Sigmoid colon (tissue), 7 donors: Measurements from ENCODE around the gene CFAP46. TPM values are rescaled to one million over a fixed set of nuclear protein-coding genes. Genes with fewer than 3 reads are reported as not detected.

ENCODE experiments used
- DNase-seq: peaks from one replicate; pipeline ENCODE4 v3.0.0-alpha.2; 2019
- H3K27ac ChIP-seq, 4 donors: fragments of 200-600 bp; sonication (generic); one replicate each; pipeline ENCODE4 v1.5.1; 2016 to 2019; ENCODE audit warnings: mild to moderate bottlenecking in 1 of 4
- H3K27me3 ChIP-seq, 3 donors: fragments of 200-600 bp; sonication (generic); one replicate each; pipeline ENCODE4 v1.5.1; 2019; ENCODE audit warnings: mild to moderate bottlenecking in 1 of 3
- H3K36me3 ChIP-seq, 4 donors: fragments of 200-600 bp; sonication (generic); one replicate each; pipeline ENCODE4 v1.5.1; 2016 to 2019
- H3K4me1 ChIP-seq, 4 donors: fragments of 200-600 bp; sonication (generic); one replicate each; pipeline ENCODE4 v1.5.1; 2017 to 2019
- H3K4me3 ChIP-seq, 4 donors: fragments of 200-600 bp; sonication (generic); one replicate each; pipeline ENCODE4 v1.5.1; 2017 to 2019; ENCODE audit warnings: mild to moderate bottlenecking in 2 of 4, moderate library complexity in 1 of 4
- H3K9me3 ChIP-seq, 4 donors: fragments of 200-600 bp in 3 of 4; sonication (generic) in 3 of 4; one replicate each; pipeline versions ENCODE4 v1.5.1 to v1.6.1; 2013 to 2019
- CTCF ChIP-seq, 4 experiments: fragments of 450-650 bp in 3 of 4; fragments of 200-600 bp in 1 of 4; IDR thresholded peaks; one replicate each; pipeline ENCODE4 v1.5.1; 2016 to 2019; ENCODE audit warnings: antibody characterized with exemption in 4 of 4, mild to moderate bottlenecking in 3 of 4, moderate library complexity in 2 of 4
- EP300 ChIP-seq, 4 donors: sonication (generic); formaldehyde crosslinking; IDR thresholded peaks; one replicate each; pipeline ENCODE4 v1.6.1; 2017; ENCODE audit warnings: antibody characterized with exemption in 4 of 4
- POLR2A ChIP-seq, 2 donors: fragments of 450-650 bp; IDR thresholded peaks; one replicate each; pipeline ENCODE4 v1.6.1; 2016; ENCODE audit warnings: antibody characterized with exemption in 2 of 2, mild to moderate bottlenecking in 2 of 2, moderate library complexity in 2 of 2
- POLR2AphosphoS5 ChIP-seq, 4 donors: sonication (generic); formaldehyde crosslinking; IDR thresholded peaks; one replicate each; pipeline ENCODE4 v1.6.1; 2017; ENCODE audit warnings: antibody characterized with exemption in 4 of 4
- WGBS, 2 donors: extraction: QIAGEN DNeasy Blood & Tissue Kit; methylation state at CpG; one replicate each; pipeline ENCODE4 v1.1.7; 2013; 5-methylcytosine and 5-hydroxymethylcytosine counted together
- intact Hi-C: fragments of 100-400 bp; cut with DNase I; formaldehyde crosslinking; loops from one replicate; pipeline ENCODE4 v1.15.1; 2023
- polyA plus RNA-seq, 3 donors: library from polyadenylated mRNA; stranded (reverse); fragments of 200-250 nt; gene quantifications; one replicate each; pipeline ENCODE4 v1.2.3, GENCODE V29; 2013
- total RNA-seq, 4 donors: library from RNA; depleted of rRNA; stranded (reverse); fragments of >200 nt; gene quantifications; one replicate each; pipeline ENCODE4 v1.1.0, GENCODE V29; 2016
- donor health status: healthy with polysubstance abuse.
- donor health status: Bipolar disorder and iron deficiency.
- donor health status: healthy.

Gene CFAP46
- total and polyA plus RNA-seq, 7 donors: 0.10 to 1.7 (median 0.38) TPM; not detected in 3

GRCh38 chr10:132803416-132804210 lies 138.8 kb downstream of the CFAP46 start:
- Histone ChIP-seq H3K9me3 (peaks cover 0 to 3% (median 1%) of the 10 kb centered on the region in 4 donors), H3K27ac (no peak overlapping the region), H3K4me3 (no peak overlapping the region), H3K4me1 (no peaks in the 10 kb centered on the region), H3K27me3 (no peaks in the 10 kb centered on the region), H3K36me3 (no peaks in the 10 kb centered on the region)
- TF ChIP-seq POLR2AphosphoS5 (IDR thresholded peaks at IDR 0.05): no peak
- TF ChIP-seq POLR2A (IDR thresholded peaks at IDR 0.05): no peak
- 77 to 88% methylated on average over 34 of the region's 34 CpGs for WGBS, 2 donors
- intact Hi-C loops: no loop called here
- peak; percentile 48 for DNase-seq

- DNase-seq: peak; percentile 52
- 71 to 81% methylated on average over 16 of the region's 16 CpGs for WGBS, 2 donors
- Histone ChIP-seq H3K27ac (no peak overlapping the region), H3K4me3 (no peak overlapping the region), H3K36me3 (no peaks in the 10 kb centered on the region), H3K27me3 (no peaks in the 10 kb centered on the region), H3K4me1 (no peaks in the 10 kb centered on the region), H3K9me3 (peaks cover 0 to 3% (median 1%) of the 10 kb centered on the region in 4 donors)
- no peak for TF ChIP-seq POLR2AphosphoS5 (IDR thresholded peaks at IDR 0.05)
- no peak for TF ChIP-seq POLR2A (IDR thresholded peaks at IDR 0.05)
- TF ChIP-seq CTCF (IDR thresholded peaks at IDR 0.05): no peak
- no peak for TF ChIP-seq EP300 (IDR thresholded peaks at IDR 0.05)
- intact Hi-C loops: no loop called here
Measured at GRCh38 chr10:132802694-132803320, 139.6 kb downstream of the CFAP46 start.

- Histone ChIP-seq H3K4me1 (no peaks in the 10 kb centered on the region), H3K27me3 (no peaks in the 10 kb centered on the region), H3K4me3 (no peak overlapping the region), H3K9me3 (peaks cover 0 to 3% (median 1%) of the 10 kb centered on the region in 4 donors), H3K27ac (no peak overlapping the region), H3K36me3 (no peaks in the 10 kb centered on the region)
- DNase-seq: no peak
- intact Hi-C loops: no loop called here
- WGBS, 2 donors: 84 to 89% methylated on average over 8 of the region's 8 CpGs
- TF ChIP-seq POLR2A (IDR thresholded peaks at IDR 0.05): no peak
- no peak for TF ChIP-seq POLR2AphosphoS5 (IDR thresholded peaks at IDR 0.05)
- no peak for TF ChIP-seq EP300 (IDR thresholded peaks at IDR 0.05)
- no peak for TF ChIP-seq CTCF (IDR thresholded peaks at IDR 0.05)
Measured at GRCh38 chr10:132802048-132802447, 140.3 kb downstream of the CFAP46 start.

- H3K4me3 ChIP-seq: no peak overlapping the region
- intact Hi-C loops: no loop called here
- no peak for TF ChIP-seq CTCF (IDR thresholded peaks at IDR 0.05)
- no peak for TF ChIP-seq POLR2AphosphoS5 (IDR thresholded peaks at IDR 0.05)
- TF ChIP-seq EP300 (IDR thresholded peaks at IDR 0.05): no peak
- no peak for TF ChIP-seq POLR2A (IDR thresholded peaks at IDR 0.05)
Measured at GRCh38 chr10:132799865-132800264, 142.5 kb downstream of the CFAP46 start.

GRCh38 chr10:132798876-132799275 lies 143.5 kb downstream of the CFAP46 start:
- intact Hi-C loops: no loop called here
- H3K27ac ChIP-seq: no peak overlapping the region
- TF ChIP-seq POLR2A (IDR thresholded peaks at IDR 0.05): no peak
- TF ChIP-seq EP300 (IDR thresholded peaks at IDR 0.05): no peak
- no peak for TF ChIP-seq CTCF (IDR thresholded peaks at IDR 0.05)
- TF ChIP-seq POLR2AphosphoS5 (IDR thresholded peaks at IDR 0.05): no peak
- no peaks in the 10 kb centered on the region for H3K36me3 ChIP-seq
- H3K4me3 ChIP-seq: no peak overlapping the region
- peaks cover 0 to 3% (median 1%) of the 10 kb centered on the region in 4 donors for H3K9me3 ChIP-seq
- DNase-seq: no peak
- H3K4me1 ChIP-seq: no peaks in the 10 kb centered on the region
- WGBS, 2 donors: 86 to 91% methylated on average over 15 of the region's 15 CpGs
- peaks cover 0 to 2% (median 0%) of the 10 kb centered on the region in 3 donors for H3K27me3 ChIP-seq

More at GRCh38 chr10:132799865-132800264, 142.5 kb downstream of the CFAP46 start:
- Histone ChIP-seq H3K4me1 (no peaks in the 10 kb centered on the region), H3K9me3 (peaks cover 0 to 3% (median 1%) of the 10 kb centered on the region in 4 donors), H3K27ac (no peak overlapping the region), H3K27me3 (no peaks in the 10 kb centered on the region), H3K36me3 (no peaks in the 10 kb centered on the region)
- peak; percentile 52 for DNase-seq
- 86 to 89% methylated on average over 11 of the region's 11 CpGs for WGBS, 2 donors
